SK-N-MC (cell line): ENCODE data around the gene CDCA4.

Experiments used
- EZH2 ChIP-seq: fragments of 200-600 bp; sonication (generic); IDR thresholded peaks from one replicate; pipeline ENCODE4 v1.6.1; 2017; ENCODE audit warnings: antibody characterized with exemption
- FOXP2 ChIP-seq: optimal IDR thresholded peaks from 2 replicates; pipeline ENCODE3; 2011; ENCODE audit warnings: mild to moderate bottlenecking, moderate library complexity; ENCODE audit not compliant: insufficient read depth; ENCODE audit errors: extremely low read length, control extremely low read depth
- POLR2AphosphoS5 ChIP-seq: IDR thresholded peaks from 2 replicates; pipeline ENCODE4 v1.6.1; 2012; ENCODE audit warnings: mild to moderate bottlenecking, low read depth, low read length, borderline replicate concordance

GRCh38 chr14:105052110-105052458 is 31.2 kb upstream of the CDCA4 start:
- TF ChIP-seq EZH2 (no peak), POLR2AphosphoS5 (no peak), FOXP2 (no peak)
